NCI-H187 (cell line): ENCODE results near the gene GPC6.
"Not testable (repeated sequence)": the region's sequence is repeated elsewhere in the genome, so short reads cannot be mapped to it uniquely, and the experiment has no call there.

Experiments
- DNase-seq, 2 experiments: peaks; one replicate each; lab custom pipeline; 2025; lab: John Stamatoyannopoulos, UW

Gene GPC6

GRCh38 chr13:94301487-94301886 is 1074.9 kb downstream of the GPC6 start:
- no peak for DNase-seq

- not testable (repeated sequence) for DNase-seq
These were observed 1076.4 kb downstream of the GPC6 start for GRCh38 chr13:94302847-94303565.

- DNase-seq = no peak
These were observed 1077.1 kb downstream of the GPC6 start for GRCh38 chr13:94303644-94304174.

GRCh38 chr13:94305033-94305432 is 1078.4 kb downstream of the GPC6 start:
- no peak for DNase-seq

DNA sequence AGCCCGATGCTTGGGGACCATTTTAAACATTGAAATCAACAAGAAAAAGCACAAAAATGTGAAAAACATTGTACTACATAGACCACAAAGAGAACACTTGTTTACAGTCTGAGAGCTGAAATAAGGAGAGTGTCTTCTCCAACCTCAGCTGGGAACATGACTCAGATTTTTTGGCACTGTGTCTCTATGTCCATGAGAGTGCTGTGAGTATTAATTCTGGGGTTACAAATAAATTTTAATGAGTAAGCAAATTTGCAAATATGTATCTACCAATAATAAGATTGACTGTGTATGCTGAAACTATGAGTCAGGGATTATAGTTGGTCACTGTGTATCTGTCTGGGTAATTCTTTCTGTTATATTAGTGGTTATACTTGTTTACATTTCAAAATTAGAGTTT is 1078.9 kb downstream of the GPC6 start:
- DNase-seq = no peak

DNA sequence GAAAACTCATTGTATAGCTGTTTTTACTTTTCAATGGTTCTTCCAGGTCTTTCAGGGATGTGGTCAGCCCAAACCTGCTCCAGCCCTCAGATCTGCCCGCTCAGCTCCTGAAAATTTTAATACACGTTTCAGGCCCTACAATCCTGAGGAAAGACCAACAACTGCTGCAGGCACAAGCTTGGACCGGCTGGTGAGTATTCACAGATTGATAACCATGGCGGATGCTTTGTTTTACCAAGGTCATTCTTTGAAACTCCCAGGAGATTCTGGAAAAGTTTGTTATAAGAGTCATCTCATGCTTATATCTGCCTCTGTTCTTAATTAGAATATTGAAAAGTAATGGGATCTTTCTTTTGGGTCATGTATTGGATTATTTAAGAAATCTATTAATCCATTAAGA is 1079.3 kb downstream of the GPC6 start:
- no peak for DNase-seq

GRCh38 chr13:94308832-94309231 is 1082.2 kb downstream of the GPC6 start:
- DNase-seq = no peak

DNA sequence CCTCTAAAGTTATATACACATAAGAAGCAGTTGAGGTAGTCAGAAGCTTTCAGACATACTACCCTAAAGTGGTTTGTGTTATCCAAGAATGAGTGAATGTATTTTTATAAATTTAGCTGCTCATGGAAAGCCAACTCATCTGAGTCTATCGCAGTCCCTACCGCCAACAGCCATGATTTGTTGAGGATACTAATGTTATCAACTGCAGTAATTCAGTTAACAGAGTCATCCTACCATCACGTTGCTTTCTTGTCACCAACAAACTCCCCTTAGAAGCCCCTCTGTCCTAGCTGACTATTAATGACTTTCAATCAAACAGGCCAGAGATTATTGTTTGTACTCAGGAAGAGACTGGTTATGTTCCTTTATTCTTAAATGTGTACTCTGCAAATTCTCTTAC is 1083.0 kb downstream of the GPC6 start:
- DNase-seq = no peak

GRCh38 chr13:94309997-94310855 is 1083.6 kb downstream of the GPC6 start:
- no peak for DNase-seq

DNA sequence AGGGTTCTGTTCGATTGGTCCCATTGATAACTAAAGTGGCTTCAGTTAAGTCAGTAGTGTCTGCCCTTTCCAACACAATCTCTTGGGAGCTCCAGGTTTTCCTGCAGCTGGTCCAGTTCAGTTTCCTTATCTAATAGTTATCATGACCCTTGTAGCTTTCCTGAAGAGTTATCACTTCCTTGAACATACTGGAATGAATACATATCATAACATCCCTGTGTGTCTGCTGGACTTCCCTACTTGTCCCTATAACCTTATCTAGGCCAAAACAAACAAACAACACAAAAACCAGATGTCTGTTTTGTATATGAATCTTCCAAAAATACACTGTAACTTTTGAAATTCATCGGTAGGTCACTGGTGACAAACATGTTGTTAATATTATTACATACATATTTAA is 1085.3 kb downstream of the GPC6 start:
- peak in 1 of 2 experiments; percentile 28 for DNase-seq

DNA sequence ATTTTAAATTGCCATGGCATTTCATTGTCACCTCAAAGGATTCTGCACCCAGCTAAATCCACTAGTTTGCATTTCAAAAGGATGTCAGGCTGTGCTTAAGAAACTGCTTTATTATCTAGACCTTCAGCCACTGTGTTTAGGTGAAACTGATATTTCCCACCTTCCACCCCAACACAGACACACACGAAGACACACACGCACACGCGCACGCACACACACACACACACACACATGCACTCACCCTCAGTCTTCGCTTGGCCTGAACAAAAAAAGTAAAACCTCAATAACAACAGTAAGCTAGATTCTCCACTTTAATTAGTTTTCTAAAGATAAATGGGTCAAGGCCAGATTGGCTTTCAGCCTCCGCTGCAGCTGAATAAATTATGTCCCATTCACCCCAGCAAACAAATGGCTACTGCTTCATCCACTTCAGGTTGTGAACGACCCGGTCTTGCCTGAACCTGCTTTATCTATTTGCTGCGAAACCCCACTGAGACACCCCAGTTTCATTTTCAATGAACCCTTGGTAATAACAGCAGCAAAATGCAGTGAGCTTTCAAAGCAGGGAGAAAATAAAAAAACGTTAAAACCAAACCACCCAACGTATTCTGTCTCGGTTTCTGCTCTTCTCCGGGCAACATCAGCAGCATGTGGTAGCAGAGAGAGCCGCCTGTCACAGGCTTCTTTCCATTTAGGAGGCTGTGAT is 1086.1 kb downstream of the GPC6 start:
- peak; percentile 65 to 89 for DNase-seq

DNA sequence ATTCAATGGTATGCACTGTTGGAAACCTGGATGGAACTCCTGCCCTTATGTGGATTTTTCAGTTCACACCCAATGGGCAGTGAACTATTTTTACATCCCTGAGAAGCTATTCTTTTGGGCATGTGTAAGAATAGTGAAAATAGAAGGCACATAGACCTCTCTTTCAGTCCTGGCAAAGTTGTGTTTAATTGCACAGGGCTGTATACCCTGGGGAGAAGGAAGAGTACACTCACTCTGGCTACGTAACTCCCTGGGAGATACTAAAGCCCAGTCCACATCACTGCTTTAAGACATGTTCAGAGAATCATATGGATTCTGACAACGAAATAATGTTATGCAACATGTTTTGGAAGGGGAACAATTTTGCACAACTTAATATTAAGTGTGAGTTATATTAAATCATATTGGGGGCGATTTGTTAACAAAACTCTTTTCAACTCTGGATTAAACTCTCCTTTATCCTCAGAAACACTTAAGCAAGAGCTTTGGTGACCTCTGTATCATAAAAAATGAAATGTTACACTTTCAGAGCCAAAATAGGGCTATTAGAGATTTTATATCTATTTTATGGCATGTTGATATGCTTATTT is 1086.8 kb downstream of the GPC6 start:
- DNase-seq = peak in 1 of 2 experiments; percentile 69

- DNase-seq = no peak
These were observed 1087.3 kb downstream of the GPC6 start for GRCh38 chr13:94313926-94314325.

DNA sequence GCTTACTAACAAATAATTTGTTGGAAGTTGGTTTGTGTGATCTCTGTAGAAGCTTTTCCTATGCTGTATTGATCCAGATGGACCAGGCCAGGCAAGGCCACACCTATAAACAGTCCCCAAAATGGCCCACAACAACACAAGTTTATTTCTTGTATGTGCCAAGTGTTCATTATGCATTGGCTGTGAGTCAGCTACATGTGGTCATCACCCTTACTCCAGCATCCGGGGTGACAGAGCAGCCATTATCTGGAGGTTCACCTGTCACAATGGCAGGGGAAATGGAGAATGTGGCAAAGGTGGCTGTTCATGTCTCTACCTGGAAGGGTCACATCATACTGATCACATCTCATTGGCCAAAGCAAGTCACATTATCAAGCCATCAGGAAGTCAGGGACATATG is 1088.6 kb downstream of the GPC6 start:
- DNase-seq = no peak

- DNase-seq = no peak
These were observed 1090.5 kb downstream of the GPC6 start for GRCh38 chr13:94317063-94317491.

- DNase-seq = no peak
These were observed 1091.8 kb downstream of the GPC6 start for GRCh38 chr13:94318418-94318817.

- no peak for DNase-seq
These were observed 1092.9 kb downstream of the GPC6 start for GRCh38 chr13:94319501-94319900.

DNA sequence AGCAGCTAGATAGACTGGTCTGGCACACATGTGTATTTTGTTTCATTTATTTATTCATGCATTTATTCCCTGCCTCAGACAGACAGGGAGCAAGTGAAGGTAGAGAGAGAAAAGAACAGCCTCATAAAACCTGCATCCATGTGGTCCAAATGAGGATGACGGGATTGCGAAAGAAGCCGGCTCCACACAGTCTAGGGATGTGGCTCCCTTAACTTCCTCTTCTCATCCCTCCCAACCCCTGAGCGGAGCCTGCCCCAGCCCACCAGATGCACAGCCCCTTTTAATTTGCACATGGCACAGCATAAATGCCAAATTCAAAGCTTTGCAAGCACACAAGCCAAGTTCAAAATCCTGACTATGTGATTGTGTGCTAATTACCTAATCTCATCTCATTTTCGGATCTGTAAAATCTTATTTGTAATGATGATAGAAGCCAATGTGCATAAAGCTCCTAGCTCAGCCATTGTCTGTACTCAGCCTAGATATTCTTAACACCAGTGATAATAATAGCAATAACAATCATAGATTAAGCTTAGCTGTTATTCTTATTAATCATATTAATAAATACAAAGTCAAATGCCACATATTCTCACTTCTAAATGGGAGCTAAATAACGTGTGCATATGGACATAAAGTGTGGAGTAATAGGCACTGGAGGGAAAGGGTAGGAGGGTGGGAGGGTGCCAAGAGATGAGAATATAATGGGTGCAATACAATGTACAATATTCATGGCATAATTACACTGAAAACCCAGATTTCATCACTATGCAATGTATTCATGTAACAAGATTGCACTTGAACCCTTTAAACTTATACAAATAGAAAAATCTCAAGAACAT is 1096.5 kb downstream of the GPC6 start:
- no peak for DNase-seq

DNA sequence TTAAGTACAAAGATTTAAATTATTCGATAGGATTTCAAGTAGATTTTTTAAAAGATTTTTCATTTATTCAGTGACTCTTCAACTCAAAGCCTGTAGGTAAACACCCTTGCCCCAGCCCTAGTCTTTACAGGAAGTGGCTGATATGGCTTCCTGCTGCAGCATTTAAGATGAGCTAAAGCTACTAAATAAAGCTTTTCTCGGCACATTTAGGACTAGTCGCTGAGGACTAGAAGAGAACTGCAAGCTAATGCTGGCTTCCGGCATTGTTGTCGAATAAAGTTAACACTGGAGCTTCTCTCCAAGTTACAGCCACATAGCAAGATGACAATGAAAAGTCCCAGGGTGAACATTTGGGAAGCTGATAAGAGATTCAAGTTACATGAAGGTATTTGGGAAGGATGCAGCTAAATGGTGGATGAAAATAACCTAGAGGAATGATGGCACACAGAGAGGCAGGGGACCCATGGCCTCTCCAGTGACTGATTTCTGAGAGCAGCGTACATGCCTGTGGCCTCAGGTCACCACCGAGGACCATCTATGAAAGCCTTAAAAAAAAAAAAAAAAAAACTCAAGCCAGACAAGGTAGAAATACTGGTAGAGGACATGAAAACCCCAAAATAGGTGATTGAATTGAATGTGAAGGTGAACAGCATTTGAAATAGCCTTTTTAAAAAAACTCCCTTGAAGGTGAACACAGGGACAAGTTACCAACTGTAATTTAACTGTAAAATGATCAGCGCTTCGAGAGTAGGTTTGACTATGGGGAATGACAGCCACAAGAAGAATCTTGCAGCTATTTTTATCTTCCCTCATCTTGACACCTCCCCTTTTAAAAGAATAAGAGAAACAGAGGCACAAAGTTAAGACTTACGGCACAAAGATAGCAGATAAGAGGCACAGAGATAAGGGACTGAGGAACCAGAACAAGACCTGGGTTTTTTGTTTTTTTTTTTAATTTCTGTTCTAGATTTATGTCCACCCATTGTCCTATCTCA is 1097.5 kb downstream of the GPC6 start:
- DNase-seq = no peak
